Measurements from ENCODE around the gene MRPS18B.

Gene MRPS18B

DNA sequence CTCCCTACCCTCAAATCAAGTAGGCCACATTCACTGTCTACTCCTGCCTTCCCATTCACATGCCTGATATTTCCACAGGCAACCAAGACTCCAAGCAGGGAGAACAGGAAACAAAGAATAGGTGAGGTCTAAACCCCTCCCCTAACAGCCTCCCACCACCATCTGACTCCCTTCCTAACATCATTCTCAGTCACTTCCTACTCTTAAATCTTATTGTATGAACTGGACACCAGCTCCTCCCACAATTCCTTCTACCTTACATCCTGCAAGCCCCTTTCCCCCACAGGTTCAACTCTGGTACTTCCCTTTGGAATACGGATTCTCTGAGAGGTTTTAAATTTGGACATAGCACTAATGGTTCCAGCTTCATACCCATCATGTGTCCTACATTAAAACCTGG, 28.3 kb downstream of the MRPS18B start:
- DNase-seq (ENCODE audit: low read depth, low spot score) = no peak
- Histone ChIP-seq H3K36me3 (ENCODE audit: insufficient read depth, insufficient read length, low read length) (peaks cover 55% of the 10 kb centered on the region), H3K4me3 (ENCODE audit: insufficient read length, low read depth) (peak overlapping the region; percentile 10), H3K9ac (ENCODE audit: insufficient read length, low read depth) (peak overlapping the region; percentile 63), H3K9me3 (ENCODE audit: insufficient read depth, low read length) (no peaks in the 10 kb centered on the region), H3K4me1 (ENCODE audit: insufficient read depth, insufficient read length) (no peaks in the 10 kb centered on the region), H3K27me3 (ENCODE audit: insufficient read depth, insufficient read length) (no peaks in the 10 kb centered on the region)
- TF ChIP-seq YY1 (IDR thresholded peaks at IDR 0.05; ENCODE audit: insufficient read depth, insufficient read length) (no peak), ZNF274 (IDR thresholded peaks at IDR 0.05; ENCODE audit: low read depth, low read length) (no peak), SUZ12 (IDR thresholded peaks at IDR 0.05; ENCODE audit: extremely low read depth, insufficient read depth, insufficient read length) (no peak)

DNA sequence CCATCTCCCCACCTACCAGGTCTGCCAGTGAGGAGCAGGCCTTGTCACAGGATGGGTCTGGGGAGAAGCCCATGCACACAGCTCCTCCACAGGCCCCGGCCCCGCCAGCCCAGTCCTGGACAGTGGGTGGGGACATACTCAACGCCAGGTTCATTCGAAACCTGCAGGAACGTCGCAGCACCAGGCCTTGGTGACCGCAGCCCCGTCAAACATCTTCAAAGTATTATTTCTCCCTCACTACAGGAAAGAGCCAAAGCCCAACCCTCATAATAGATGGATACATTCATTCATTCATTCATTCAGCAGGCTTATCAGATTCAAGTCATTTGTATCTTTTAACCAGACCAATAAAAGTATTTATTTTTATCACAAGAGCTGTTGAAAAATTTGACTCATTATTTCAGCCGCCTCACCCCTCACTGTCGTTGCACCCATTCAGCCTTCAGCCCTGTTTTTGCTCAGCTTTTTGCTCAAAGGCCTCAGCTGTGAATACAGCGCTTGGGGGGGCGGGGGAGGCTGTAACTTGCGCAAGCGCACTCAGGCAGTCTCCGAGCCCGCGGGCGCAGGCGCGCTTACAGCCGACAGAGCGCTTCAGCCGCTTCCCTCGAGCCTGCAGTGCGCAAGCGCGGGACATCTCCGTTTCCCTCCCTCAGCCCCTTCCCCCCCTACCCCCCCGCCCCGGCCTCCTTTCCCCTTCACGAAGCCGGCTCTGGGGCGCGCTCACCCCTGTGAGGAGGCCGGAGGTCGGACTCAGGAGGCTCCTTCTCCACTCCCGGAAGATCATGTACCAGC, 29.0 kb downstream of the MRPS18B start, which contains the start of gene C6orf136:
Gene C6orf136, plus strand, starts transcription at position 684 of the 792 bp plus-strand sequence. Its CDS starts 99 bp downstream, at position 783.
- no peaks in the 10 kb centered on the region for H3K27me3 ChIP-seq (ENCODE audit: insufficient read depth, insufficient read length)
- TF ChIP-seq YY1 (IDR thresholded peaks at IDR 0.05; ENCODE audit: insufficient read depth, insufficient read length) (no peak), ZNF274 (IDR thresholded peaks at IDR 0.05; ENCODE audit: low read depth, low read length) (no peak), SUZ12 (IDR thresholded peaks at IDR 0.05; ENCODE audit: extremely low read depth, insufficient read depth, insufficient read length) (no peak)
- peaks cover 52% of the 10 kb centered on the region for H3K36me3 ChIP-seq (ENCODE audit: insufficient read depth, insufficient read length, low read length)
- peak within 1 kb of the TSS; percentile 83 for H3K4me3 ChIP-seq (ENCODE audit: insufficient read length, low read depth)
- no peaks in the 10 kb centered on the region for H3K4me1 ChIP-seq (ENCODE audit: insufficient read depth, insufficient read length)
- H3K9ac ChIP-seq (ENCODE audit: insufficient read length, low read depth) = peak within 1 kb of the TSS; percentile 95
- DNase-seq (ENCODE audit: low read depth, low spot score) = peak; percentile 82
- H3K9me3 ChIP-seq (ENCODE audit: insufficient read depth, low read length) = no peaks in the 10 kb centered on the region

DNA sequence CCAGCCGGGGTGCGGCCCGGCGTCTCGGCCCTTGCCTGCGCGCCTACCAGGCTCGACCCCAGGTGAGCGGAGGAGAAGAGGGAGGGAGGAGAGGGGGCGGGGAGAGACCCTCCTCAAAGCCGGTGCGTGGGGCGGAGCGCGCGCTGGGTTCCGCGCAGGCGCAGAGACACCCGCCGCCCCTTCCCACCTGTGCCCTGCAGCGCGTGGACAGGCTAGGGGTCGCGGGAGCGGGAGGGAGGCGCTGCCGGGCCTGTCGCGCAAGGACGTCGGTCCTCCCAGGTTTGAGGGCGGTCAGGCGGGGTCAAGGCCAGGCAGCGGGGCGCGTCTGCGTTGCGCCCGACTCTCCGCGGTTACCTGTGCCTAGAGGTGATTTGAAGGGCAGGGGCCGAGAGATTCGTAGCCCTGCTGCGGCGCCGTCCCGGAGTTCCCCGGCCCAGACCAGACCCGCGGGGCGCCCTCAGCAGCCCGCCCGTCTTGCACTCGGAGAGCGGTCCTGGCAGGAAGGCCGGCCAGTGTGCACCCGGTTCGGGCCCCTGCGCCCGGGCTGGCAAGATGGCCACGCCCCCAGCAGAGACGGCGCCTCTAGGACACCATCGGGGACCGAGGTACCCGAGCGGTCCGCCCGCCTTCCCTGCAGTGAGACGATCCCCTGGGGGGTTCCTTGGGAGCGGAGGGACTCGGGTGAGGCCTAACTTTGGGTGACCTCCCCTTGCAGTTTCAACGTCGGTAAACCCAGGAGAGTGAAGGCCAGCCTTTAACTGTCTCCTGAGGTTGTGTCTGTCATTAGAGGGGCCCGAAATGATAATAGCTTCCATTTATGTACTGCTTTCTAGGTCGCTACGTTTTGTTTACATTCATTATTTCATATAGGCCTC, 29.8 kb downstream of the MRPS18B start:
- Histone ChIP-seq H3K9me3 (ENCODE audit: insufficient read depth, low read length) (no peaks in the 10 kb centered on the region), H3K4me1 (ENCODE audit: insufficient read depth, insufficient read length) (no peaks in the 10 kb centered on the region), H3K9ac (ENCODE audit: insufficient read length, low read depth) (peak overlapping the region; percentile 95), H3K4me3 (ENCODE audit: insufficient read length, low read depth) (peak overlapping the region; percentile 83), H3K27me3 (ENCODE audit: insufficient read depth, insufficient read length) (no peaks in the 10 kb centered on the region), H3K36me3 (ENCODE audit: insufficient read depth, insufficient read length, low read length) (peaks cover 54% of the 10 kb centered on the region)
- TF ChIP-seq ZNF274 (IDR thresholded peaks at IDR 0.05; ENCODE audit: low read depth, low read length) (no peak), SUZ12 (IDR thresholded peaks at IDR 0.05; ENCODE audit: extremely low read depth, insufficient read depth, insufficient read length) (no peak), YY1 (IDR thresholded peaks at IDR 0.05; ENCODE audit: insufficient read depth, insufficient read length) (no peak)
- peak; percentile 44 for DNase-seq (ENCODE audit: low read depth, low spot score)

DNA sequence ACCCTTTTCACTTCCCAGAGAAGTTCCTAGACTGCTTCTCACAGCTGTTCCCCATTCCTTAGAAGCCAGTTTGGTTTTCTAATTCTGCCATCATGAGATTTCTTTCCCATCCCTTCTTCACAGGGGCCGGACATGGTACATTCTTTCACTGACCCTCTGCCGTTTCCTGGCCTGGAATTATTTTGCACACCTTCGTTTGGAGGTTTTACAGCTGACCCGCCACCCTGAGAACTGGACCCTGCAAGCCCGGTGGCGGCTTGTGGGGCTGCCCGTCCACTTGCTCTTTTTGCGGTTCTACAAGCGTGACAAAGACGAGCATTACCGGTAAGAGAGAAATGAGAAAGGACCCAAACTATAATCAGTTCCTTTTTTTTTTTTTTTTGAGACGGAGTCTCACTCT, 33.5 kb downstream of the MRPS18B start:
- H3K9ac ChIP-seq (ENCODE audit: insufficient read length, low read depth) = no peak overlapping the region
- peaks cover 61% of the 10 kb centered on the region for H3K36me3 ChIP-seq (ENCODE audit: insufficient read depth, insufficient read length, low read length)
- TF ChIP-seq YY1 (IDR thresholded peaks at IDR 0.05; ENCODE audit: insufficient read depth, insufficient read length) (no peak), SUZ12 (IDR thresholded peaks at IDR 0.05; ENCODE audit: extremely low read depth, insufficient read depth, insufficient read length) (no peak)
- H3K4me1 ChIP-seq (ENCODE audit: insufficient read depth, insufficient read length) = no peaks in the 10 kb centered on the region
- DNase-seq (ENCODE audit: low read depth, low spot score) = no peak
- no peak overlapping the region for H3K4me3 ChIP-seq (ENCODE audit: insufficient read length, low read depth)
- no peaks in the 10 kb centered on the region for H3K9me3 ChIP-seq (ENCODE audit: insufficient read depth, low read length)
- no peaks in the 10 kb centered on the region for H3K27me3 ChIP-seq (ENCODE audit: insufficient read depth, insufficient read length)

DNA sequence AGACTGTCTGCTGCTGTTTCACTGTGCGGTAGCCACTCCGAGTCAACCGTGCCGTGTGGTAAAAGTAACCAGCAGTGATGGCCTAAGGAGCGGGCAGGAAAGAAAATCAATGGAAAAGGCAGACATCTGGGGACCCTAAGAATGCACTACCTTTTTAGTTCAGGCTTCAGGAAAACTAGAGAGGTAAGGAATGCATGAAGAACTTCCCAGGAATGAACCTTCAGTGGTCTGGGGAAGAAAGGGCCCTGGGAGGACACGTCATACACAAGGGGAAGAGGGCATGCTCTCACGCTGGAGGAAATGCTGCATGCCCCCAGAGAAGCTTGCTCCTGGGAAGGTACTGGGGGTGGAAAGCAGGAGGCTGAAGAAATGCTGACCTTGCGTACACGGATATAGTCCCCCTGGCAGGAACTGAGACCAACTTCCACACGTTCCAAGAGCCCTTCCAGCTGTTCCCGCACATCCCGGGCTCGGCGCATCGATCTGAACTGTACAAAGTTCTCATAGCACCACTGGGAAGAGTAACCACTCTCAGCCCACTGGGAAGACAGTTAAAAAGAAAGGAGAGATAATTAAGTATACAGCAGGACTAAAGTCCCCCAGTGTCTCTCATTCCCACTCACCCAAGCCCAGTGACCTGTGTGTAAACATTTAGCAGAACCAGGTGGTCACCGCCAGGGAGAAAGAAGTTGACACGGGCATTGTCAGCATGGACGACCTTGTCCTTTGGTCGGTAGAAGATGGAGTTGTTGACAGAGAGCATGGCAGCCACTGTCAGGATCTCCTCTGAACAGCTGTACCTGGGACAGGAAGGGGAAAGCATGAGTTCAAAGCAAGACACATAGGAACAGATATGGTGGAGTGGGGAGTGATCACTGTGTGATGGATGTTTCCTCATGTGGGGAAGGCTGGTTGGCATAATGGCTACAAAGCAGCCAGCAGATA, 37.4 kb downstream of the MRPS18B start:
- peaks cover 87% of the 10 kb centered on the region for H3K36me3 ChIP-seq (ENCODE audit: insufficient read depth, insufficient read length, low read length)
- TF ChIP-seq ZNF274 (IDR thresholded peaks at IDR 0.05; ENCODE audit: low read depth, low read length) (no peak), SUZ12 (IDR thresholded peaks at IDR 0.05; ENCODE audit: extremely low read depth, insufficient read depth, insufficient read length) (no peak), YY1 (IDR thresholded peaks at IDR 0.05; ENCODE audit: insufficient read depth, insufficient read length) (no peak)

DNA sequence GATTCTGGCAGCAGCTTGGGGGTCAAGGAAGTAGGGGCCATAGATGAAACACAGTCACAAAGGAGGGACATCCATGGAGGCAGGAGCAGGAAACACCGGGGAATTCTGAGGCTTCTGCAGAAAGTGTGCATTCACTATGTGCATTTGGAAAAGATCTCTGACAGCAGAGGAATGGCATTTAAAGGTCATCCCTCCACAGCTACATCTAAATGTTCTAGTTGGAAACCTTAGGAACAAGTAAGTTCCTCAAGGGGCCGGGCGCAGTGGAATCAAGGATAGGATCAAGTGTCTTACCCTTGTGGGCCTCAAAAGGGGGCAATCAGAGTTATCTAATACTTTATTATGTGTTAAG, 38.1 kb downstream of the MRPS18B start:
- TF ChIP-seq YY1 (IDR thresholded peaks at IDR 0.05; ENCODE audit: insufficient read depth, insufficient read length) (no peak), SUZ12 (IDR thresholded peaks at IDR 0.05; ENCODE audit: extremely low read depth, insufficient read depth, insufficient read length) (no peak), ZNF274 (IDR thresholded peaks at IDR 0.05; ENCODE audit: low read depth, low read length) (no peak)
- Histone ChIP-seq H3K36me3 (ENCODE audit: insufficient read depth, insufficient read length, low read length) (peaks cover 87% of the 10 kb centered on the region), H3K4me3 (ENCODE audit: insufficient read length, low read depth) (no peak overlapping the region), H3K9me3 (ENCODE audit: insufficient read depth, low read length) (no peaks in the 10 kb centered on the region), H3K9ac (ENCODE audit: insufficient read length, low read depth) (no peak overlapping the region), H3K27me3 (ENCODE audit: insufficient read depth, insufficient read length) (no peaks in the 10 kb centered on the region), H3K4me1 (ENCODE audit: insufficient read depth, insufficient read length) (peaks cover 2% of the 10 kb centered on the region)
- no peak for DNase-seq (ENCODE audit: low read depth, low spot score)

More for the DNA sequence above, 37.4 kb downstream of the MRPS18B start:
- Histone ChIP-seq H3K4me1 (ENCODE audit: insufficient read depth, insufficient read length) (peaks cover 2% of the 10 kb centered on the region), H3K9me3 (ENCODE audit: insufficient read depth, low read length) (no peaks in the 10 kb centered on the region), H3K9ac (ENCODE audit: insufficient read length, low read depth) (no peak overlapping the region), H3K4me3 (ENCODE audit: insufficient read length, low read depth) (no peak overlapping the region), H3K27me3 (ENCODE audit: insufficient read depth, insufficient read length) (no peaks in the 10 kb centered on the region)
- no peak for DNase-seq (ENCODE audit: low read depth, low spot score)
